HG02938 (cell line): Measurements from ENCODE around the gene CELSR2.

Experiments
- ATAC-seq: cut with Tn5 transposase; IDR thresholded peaks from one replicate; pipeline ENCODE4 v1.9.1; 2021; ENCODE audit warnings: mild to moderate bottlenecking, moderate library complexity; ENCODE audit not compliant: unreplicated experiment

The CELSR2 gene

GRCh38 chr1:109262231-109263055 lies 13.1 kb downstream of the CELSR2 start:
- ATAC-seq: no peak

GRCh38 chr1:109263234-109263596 lies 13.9 kb downstream of the CELSR2 start:
- no peak for ATAC-seq

- ATAC-seq: peak; percentile 49
Measured at GRCh38 chr1:109263597-109264378, 14.4 kb downstream of the CELSR2 start.

- ATAC-seq: no peak
Measured at GRCh38 chr1:109264379-109264755, 15.0 kb downstream of the CELSR2 start.

- ATAC-seq: no peak
Measured at GRCh38 chr1:109265016-109265415, 15.7 kb downstream of the CELSR2 start.

- no peak for ATAC-seq
Measured at GRCh38 chr1:109265741-109266330, 16.5 kb downstream of the CELSR2 start.

- ATAC-seq: no peak
Measured at GRCh38 chr1:109266965-109267364, 17.6 kb downstream of the CELSR2 start.

- no peak for ATAC-seq
Measured at GRCh38 chr1:109267743-109268300, 18.5 kb downstream of the CELSR2 start.

- no peak for ATAC-seq
Measured at GRCh38 chr1:109268431-109269211, 19.3 kb downstream of the CELSR2 start.

GRCh38 chr1:109269212-109269980 lies 20.1 kb downstream of the CELSR2 start:
- no peak for ATAC-seq

- ATAC-seq: no peak
Measured at GRCh38 chr1:109269981-109270622, 20.8 kb downstream of the CELSR2 start.

- no peak for ATAC-seq
Measured at GRCh38 chr1:109270623-109271317, 21.4 kb downstream of the CELSR2 start.

GRCh38 chr1:109271458-109271857 lies 22.1 kb downstream of the CELSR2 start:
- no peak for ATAC-seq

GRCh38 chr1:109272021-109272799 lies 22.9 kb downstream of the CELSR2 start:
- ATAC-seq: no peak

GRCh38 chr1:109272831-109273547 lies 23.6 kb downstream of the CELSR2 start:
- no peak for ATAC-seq

- ATAC-seq: no peak
Measured at GRCh38 chr1:109273570-109274288, 24.4 kb downstream of the CELSR2 start.
